ENCODE results near the gene PRKD2. TPM values are rescaled to one million over a fixed set of nuclear protein-coding genes. Genes with fewer than 3 reads are reported as not detected.
A peak's percentile ranks its signal among the peaks of the same experiment; 100 is the strongest.
"Not testable (repeated sequence)": the region's sequence is repeated elsewhere in the genome, so short reads cannot be mapped to it uniquely, and the experiment has no call there.

Gene PRKD2
- total RNA-seq, 4 donors from 2014 or later = 28.8 to 54.2 (median 31.8) TPM

GRCh38 chr19:46629546-46630025 lies 87.3 kb downstream of the PRKD2 start:
- no peak for DNase-seq
- Histone ChIP-seq H3K27ac (no peak overlapping the region), H3K27me3 (peaks cover 0 to 41% (median 0%) of the 10 kb centered on the region in 4 donors), H3K9me3 (no peaks in the 10 kb centered on the region), H3K36me3 (no peaks in the 10 kb centered on the region), H3K4me3 (no peak overlapping the region), H3K4me1 (peaks cover 20 to 53% (median 35%) of the 10 kb centered on the region in 3 donors)
- TF ChIP-seq POLR2A (IDR thresholded peaks at IDR 0.05) (no peak), CTCF (IDR thresholded peaks at IDR 0.05) (no peak)
- WGBS, 2 donors = 83 to 88% methylated on average over 9 to 13 of the region's 15 CpGs
- intact Hi-C loops (cut with DNase I) = no loop called here

- H3K9me3 ChIP-seq; H3K4me3 ChIP-seq; H3K27ac ChIP-seq; H3K36me3 ChIP-seq; DNase-seq; intact Hi-C loops (cut with DNase I): not testable (repeated sequence)
- H3K4me1 ChIP-seq = peaks cover 26 to 53% (median 37%) of the 10 kb centered on the region in 3 donors
- H3K27me3 ChIP-seq = peaks cover 0 to 35% (median 0%) of the 10 kb centered on the region in 4 donors
- WGBS, 2 donors = 94% methylated on average over 3 to 6 of the region's 7 CpGs
Measured at GRCh38 chr19:46628970-46629369, 87.9 kb downstream of the PRKD2 start.

- no peak for TF ChIP-seq POLR2A (IDR thresholded peaks at IDR 0.05)
- Histone ChIP-seq H3K36me3 (no peaks in the 10 kb centered on the region), H3K27me3 (peaks cover 0 to 18% (median 0%) of the 10 kb centered on the region in 4 donors), H3K4me1 (peaks cover 23 to 62% (median 34%) of the 10 kb centered on the region in 3 donors), H3K9me3 (no peaks in the 10 kb centered on the region), H3K4me3 (no peak overlapping the region), H3K27ac (peak overlapping the region; percentile 24 to 93 (median 81))
- 49 to 64% methylated on average over 6 to 7 of the region's 14 CpGs for WGBS, 2 donors
- intact Hi-C loops (cut with DNase I) = no loop called here
- no peak for DNase-seq
Measured at GRCh38 chr19:46626446-46626845, 90.5 kb downstream of the PRKD2 start.

GRCh38 chr19:46625731-46626130 lies 91.2 kb downstream of the PRKD2 start:
- peaks cover 23 to 62% (median 31%) of the 10 kb centered on the region in 3 donors for H3K4me1 ChIP-seq
- peaks cover 0 to 18% (median 0%) of the 10 kb centered on the region in 4 donors for H3K27me3 ChIP-seq
- TF ChIP-seq POLR2A (IDR thresholded peaks at IDR 0.05) (no peak), CTCF (IDR thresholded peaks at IDR 0.05) (no peak)
- 80% methylated on average over 9 of the region's 12 CpGs; no CpG with 5 or more reads in 1 of the 2 donors for WGBS, 2 donors
- H3K27ac ChIP-seq = peak overlapping the region; percentile 24 to 93 (median 81)
- H3K4me3 ChIP-seq = no peak overlapping the region
- no peaks in the 10 kb centered on the region for H3K36me3 ChIP-seq
- intact Hi-C loops (cut with DNase I) = no loop called here
- no peaks in the 10 kb centered on the region for H3K9me3 ChIP-seq
- no peak for DNase-seq

- Histone ChIP-seq H3K9me3 (no peaks in the 10 kb centered on the region), H3K27me3 (peaks cover 0 to 16% (median 0%) of the 10 kb centered on the region in 4 donors), H3K4me1 (peaks cover 23 to 65% (median 34%) of the 10 kb centered on the region in 3 donors), H3K27ac (peak within 1 kb of the TSS; percentile 29 to 93 (median 81)), H3K36me3 (no peaks in the 10 kb centered on the region), H3K4me3 (peak within 1 kb of the TSS in 2 of 4 donors; percentile 22 to 48)
- 18 to 26% methylated on average over 11 to 12 of the region's 13 CpGs for WGBS, 2 donors
- intact Hi-C loops (cut with DNase I) = loop anchor here (5.0 kb wide), 1 partner anchor 37 kb away; the partner anchor contains the start of gene DACT3
- no peak for TF ChIP-seq CTCF (IDR thresholded peaks at IDR 0.05)
- TF ChIP-seq POLR2A (IDR thresholded peaks at IDR 0.05) = peak in 2 of 4 donors; percentile 10 to 21
- no peak for DNase-seq
Measured at GRCh38 chr19:46624958-46625661, 91.8 kb downstream of the PRKD2 start, which contains the start of gene PTGIR. PTGIR (minus strand) TSS chr19:46625089; CDS start chr19:46624225, 864 bp downstream.

Small RNAs within 50 kb of the gene (small RNA-seq; reads per million reads assigned to genes)
- 0 to 0.36 (median 0.17) reads per million in 4 donors for gene MIR320E
- gene RF00019 = 0 reads per million in 4 donors
- gene RN7SL364P = 0 to 0.21 (median 0) reads per million in 4 donors

Other genes with a start within 250 kb of the PRKD2 start
- gene PNMA8A, start 245.6 kb downstream of the PRKD2 start, total RNA-seq = under 1 TPM in 1 of 4 donors, not detected in 3; 0.38 TPM
- 1 to 10 TPM in 1 of 4 donors, under 1 TPM in 3; 0.13 to 1.1 (median 0.79) TPM for gene PNMA8B, start 221.2 kb downstream of the PRKD2 start, total RNA-seq
- 100 to 1,000 TPM in 1 of 4 donors, 10 to 100 TPM in 3; 61.9 to 147 (median 84.6) TPM for gene CALM3, start 115.8 kb downstream of the PRKD2 start, total RNA-seq
- 1 to 10 TPM in 2 of 4 donors, under 1 TPM in 1, not detected in 1; 0.57 to 3.0 (median 1.1) TPM for gene PTGIR, start 92.0 kb downstream of the PRKD2 start, total RNA-seq
- gene GNG8, start 80.9 kb downstream of the PRKD2 start, total RNA-seq = not detected
- gene DACT3, start 55.9 kb downstream of the PRKD2 start, total RNA-seq = 1 to 10 TPM in 2 of 4 donors, under 1 TPM in 2; 0.22 to 5.7 (median 1.8) TPM
- 10 to 100 TPM in 1 of 4 donors, 1 to 10 TPM in 3; 5.6 to 12.6 (median 9.3) TPM for gene FKRP, start 28.9 kb upstream of the PRKD2 start, total RNA-seq
- 10 to 100 TPM; 60.1 to 86.4 (median 69.7) TPM for gene STRN4, start 29.3 kb upstream of the PRKD2 start, total RNA-seq
- gene SLC1A5, start 71.5 kb upstream of the PRKD2 start, total RNA-seq = 100 to 1,000 TPM in 3 of 4 donors, 10 to 100 TPM in 1; 97.3 to 156 (median 114) TPM
- gene AP2S1, start 133.7 kb upstream of the PRKD2 start, total RNA-seq = 100 to 1,000 TPM in 3 of 4 donors, 10 to 100 TPM in 1; 83.0 to 230 (median 133) TPM
- 10 to 100 TPM; 28.6 to 41.6 (median 32.1) TPM for gene ARHGAP35, start 143.9 kb upstream of the PRKD2 start, total RNA-seq

All from esophagus squamous epithelium (tissue), 5 donors.